Measurements from ENCODE around the gene TBC1D32.
"Not testable (repeated sequence)": the region's sequence is repeated elsewhere in the genome, so short reads cannot be mapped to it uniquely, and the experiment has no call there.

Gene TBC1D32

DNA sequence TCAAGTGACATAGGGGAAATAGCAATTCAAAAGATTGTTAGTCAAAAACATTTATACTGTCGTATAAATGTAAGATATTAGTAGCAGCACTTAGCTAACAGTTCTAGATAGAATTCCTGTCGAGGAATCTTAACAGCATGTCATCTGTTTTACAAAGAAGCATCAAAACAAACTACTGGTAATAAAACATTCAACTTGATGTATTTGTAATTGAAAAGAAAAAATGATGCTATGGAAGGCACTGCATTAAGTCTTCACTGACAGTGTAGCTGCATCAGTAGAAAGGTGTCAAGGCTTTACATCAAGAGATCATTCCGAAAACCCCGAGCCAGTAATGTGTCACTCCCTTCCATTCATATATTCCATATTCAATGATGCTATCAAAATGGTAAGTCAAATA lies 223.5 kb downstream of the TBC1D32 start:
- DNase-seq (ENCODE audit: low spot score): no peak
- TF ChIP-seq, protein P1, sequence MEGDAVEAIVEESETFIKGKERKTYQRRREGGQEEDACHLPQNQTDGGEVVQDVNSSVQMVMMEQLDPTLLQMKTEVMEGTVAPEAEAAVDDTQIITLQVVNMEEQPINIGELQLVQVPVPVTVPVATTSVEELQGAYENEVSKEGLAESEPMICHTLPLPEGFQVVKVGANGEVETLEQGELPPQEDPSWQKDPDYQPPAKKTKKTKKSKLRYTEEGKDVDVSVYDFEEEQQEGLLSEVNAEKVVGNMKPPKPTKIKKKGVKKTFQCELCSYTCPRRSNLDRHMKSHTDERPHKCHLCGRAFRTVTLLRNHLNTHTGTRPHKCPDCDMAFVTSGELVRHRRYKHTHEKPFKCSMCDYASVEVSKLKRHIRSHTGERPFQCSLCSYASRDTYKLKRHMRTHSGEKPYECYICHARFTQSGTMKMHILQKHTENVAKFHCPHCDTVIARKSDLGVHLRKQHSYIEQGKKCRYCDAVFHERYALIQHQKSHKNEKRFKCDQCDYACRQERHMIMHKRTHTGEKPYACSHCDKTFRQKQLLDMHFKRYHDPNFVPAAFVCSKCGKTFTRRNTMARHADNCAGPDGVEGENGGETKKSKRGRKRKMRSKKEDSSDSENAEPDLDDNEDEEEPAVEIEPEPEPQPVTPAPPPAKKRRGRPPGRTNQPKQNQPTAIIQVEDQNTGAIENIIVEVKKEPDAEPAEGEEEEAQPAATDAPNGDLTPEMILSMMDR (IDR thresholded peaks at IDR 0.05; ENCODE audit: extremely low read depth, missing control alignments): no peak

DNA sequence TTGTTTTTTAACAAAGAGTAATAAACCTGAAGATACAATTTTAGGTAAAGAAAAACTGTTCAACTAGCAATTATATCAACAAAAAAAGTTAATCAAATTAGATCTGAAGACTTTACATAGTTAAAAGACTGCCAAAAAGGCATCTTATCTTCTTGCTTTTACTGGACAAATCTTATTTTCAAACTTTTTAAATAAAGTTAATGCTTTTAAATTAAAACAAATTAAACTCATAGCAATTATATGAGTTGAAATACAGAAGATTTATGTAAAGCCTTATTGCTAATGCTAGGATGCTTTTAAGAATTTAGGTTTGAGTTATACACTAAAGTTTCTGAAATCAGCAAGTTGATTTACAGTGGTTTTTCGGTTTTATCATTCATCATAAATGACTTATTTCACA lies 227.3 kb downstream of the TBC1D32 start:
- DNase-seq (ENCODE audit: low spot score): no peak
- TF ChIP-seq, protein P1 (IDR thresholded peaks at IDR 0.05; ENCODE audit: extremely low read depth, missing control alignments): no peak

DNA sequence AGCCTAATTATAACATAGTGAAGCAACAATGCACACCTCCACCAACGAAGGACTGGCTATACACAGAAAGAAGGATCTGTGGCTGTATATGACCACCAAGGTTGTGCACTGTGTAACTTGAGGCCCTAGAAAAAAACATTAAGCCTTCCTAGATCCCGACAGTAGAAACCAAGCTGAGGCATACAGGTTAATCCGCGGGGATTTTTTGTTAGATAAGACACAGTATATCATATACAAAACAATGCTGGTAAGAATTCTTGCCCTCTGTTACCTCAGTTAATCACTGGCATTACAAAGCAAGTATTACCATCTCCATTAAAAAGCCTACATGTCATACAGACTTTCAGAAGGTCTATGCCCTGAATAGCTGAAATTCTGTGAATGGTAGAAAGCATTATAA lies 228.8 kb downstream of the TBC1D32 start:
- DNase-seq (ENCODE audit: low spot score): no peak
- TF ChIP-seq, protein P1 (IDR thresholded peaks at IDR 0.05; ENCODE audit: extremely low read depth, missing control alignments): no peak

DNA sequence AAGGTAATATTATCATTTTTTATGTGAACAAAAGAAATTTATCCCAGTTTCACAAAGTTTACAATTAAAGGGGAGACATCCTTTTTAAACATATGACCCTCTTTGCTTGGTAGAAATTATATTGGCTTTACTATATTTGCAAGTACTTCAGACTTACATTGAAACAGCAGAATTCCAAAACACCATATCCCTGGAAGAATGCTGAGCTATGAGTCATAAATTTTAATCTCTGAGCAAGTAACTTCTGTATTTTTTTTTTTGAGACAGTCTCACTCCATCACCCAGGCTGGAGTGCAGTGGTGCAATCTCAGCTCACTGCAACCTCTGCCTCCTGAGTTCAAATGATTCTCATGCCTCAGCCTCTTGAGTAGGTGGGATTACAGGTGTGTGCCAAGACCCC lies 240.4 kb downstream of the TBC1D32 start:
- DNase-seq (ENCODE audit: low spot score): no peak
- TF ChIP-seq, protein P1 (IDR thresholded peaks at IDR 0.05; ENCODE audit: extremely low read depth, missing control alignments): no peak

DNA sequence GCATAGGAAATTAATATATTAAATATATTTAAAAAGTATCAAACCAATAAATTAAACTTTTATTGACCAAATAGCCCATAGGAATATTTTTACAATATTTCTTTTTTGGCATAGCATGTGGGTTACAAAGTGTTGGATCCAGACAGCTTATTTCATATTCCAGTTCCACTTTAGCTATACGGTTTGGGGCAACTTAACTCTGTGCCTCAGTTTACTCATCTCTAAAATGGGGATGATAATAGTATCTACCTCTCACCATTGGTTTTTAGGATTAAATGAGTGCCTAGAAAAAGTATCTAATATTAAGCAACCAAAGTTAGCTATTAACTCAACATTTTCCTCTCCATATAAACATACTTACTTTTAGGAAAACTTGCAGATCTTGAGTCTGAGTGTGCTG lies 243.8 kb downstream of the TBC1D32 start:
- DNase-seq (ENCODE audit: low spot score): no peak
- TF ChIP-seq, protein P1 (IDR thresholded peaks at IDR 0.05; ENCODE audit: extremely low read depth, missing control alignments): no peak

DNA sequence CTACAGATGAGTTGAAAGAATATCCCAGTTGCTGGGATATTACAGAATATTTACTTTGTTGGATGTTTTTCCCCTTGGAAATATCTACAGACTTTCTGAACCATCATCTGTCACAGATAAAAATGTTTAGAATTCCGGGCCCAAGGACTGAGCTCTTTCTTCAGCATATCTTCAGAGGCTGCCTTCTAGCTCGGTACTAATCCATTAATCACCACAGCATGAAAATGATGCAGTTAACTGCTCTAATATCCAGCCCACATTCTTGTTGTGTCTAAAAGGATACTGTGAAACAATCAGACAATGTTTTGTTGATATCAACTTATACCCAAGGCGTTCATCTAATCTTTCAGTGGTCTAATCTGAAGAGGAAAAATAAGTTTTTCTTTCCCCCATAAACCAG lies 247.4 kb downstream of the TBC1D32 start:
- TF ChIP-seq, protein P1 (IDR thresholded peaks at IDR 0.05; ENCODE audit: extremely low read depth, missing control alignments): no peak
- DNase-seq (ENCODE audit: low spot score): no peak

DNA sequence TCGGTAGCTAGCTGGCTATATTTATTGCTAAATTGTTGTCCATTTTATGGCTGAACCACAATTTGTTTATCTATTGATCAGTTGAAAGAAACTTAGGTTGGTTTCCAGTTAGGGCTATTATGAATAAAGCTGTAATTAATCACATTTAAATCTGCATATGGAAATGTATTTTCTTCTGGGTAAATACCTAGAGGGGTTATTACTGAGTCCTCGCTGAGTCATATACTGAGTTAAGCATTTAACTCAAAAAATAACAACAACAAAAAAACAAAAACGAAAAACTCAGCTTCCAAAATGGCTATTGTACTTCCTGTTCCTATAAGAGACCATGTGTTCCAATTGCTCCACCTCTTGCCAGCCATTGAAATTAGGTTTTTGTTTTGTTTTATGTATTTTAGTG lies 258.2 kb downstream of the TBC1D32 start:
- TF ChIP-seq, protein P1 (IDR thresholded peaks at IDR 0.05; ENCODE audit: extremely low read depth, missing control alignments): no peak
- DNase-seq (ENCODE audit: low spot score): no peak

DNA sequence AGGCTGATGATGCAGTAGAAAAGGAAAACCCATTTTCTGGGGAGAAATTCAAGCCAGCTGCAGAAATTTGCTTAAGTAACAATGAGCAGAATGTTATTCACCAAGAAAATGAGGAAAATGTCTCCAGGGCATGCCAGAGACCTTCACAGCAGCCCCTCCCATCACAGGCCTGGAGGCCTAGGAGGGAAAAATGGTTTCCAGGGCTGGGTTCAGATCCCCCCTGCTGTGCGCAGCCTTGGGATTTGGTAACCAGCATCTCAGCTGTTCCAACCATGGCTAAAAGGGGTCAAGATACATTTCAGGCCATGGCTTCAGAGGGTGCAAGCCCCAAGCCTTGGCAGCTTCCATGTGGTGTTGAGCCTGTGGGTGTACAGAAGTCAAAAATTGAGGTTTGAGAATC lies 265.5 kb downstream of the TBC1D32 start:
- not testable (repeated sequence) for DNase-seq (ENCODE audit: low spot score)
